ENCODE measurements around the gene KDM4C.
"Not testable (repeated sequence)": the region's sequence is repeated elsewhere in the genome, so short reads cannot be mapped to it uniquely, and the experiment has no call there.

The KDM4C gene

GRCh38 chr9:6802926-6803325 is 45.2 kb downstream of the KDM4C start:
- in situ Hi-C loops (cut with HindIII; ENCODE audit: low sequenced_read_pairs): no loop called here

- in situ Hi-C loops (cut with HindIII; ENCODE audit: low sequenced_read_pairs): no loop called here
Observed at GRCh38 chr9:6805532-6805931, 47.8 kb downstream of the KDM4C start.

- in situ Hi-C loops (cut with HindIII; ENCODE audit: low sequenced_read_pairs): not testable (repeated sequence)
Observed at GRCh38 chr9:6806318-6806717, 48.5 kb downstream of the KDM4C start.

- in situ Hi-C loops (cut with HindIII; ENCODE audit: low sequenced_read_pairs): not testable (repeated sequence)
Observed at GRCh38 chr9:6807669-6808068, 49.9 kb downstream of the KDM4C start.

GRCh38 chr9:6811436-6811835 is 53.7 kb downstream of the KDM4C start:
- in situ Hi-C loops (cut with HindIII; ENCODE audit: low sequenced_read_pairs): no loop called here

DNA sequence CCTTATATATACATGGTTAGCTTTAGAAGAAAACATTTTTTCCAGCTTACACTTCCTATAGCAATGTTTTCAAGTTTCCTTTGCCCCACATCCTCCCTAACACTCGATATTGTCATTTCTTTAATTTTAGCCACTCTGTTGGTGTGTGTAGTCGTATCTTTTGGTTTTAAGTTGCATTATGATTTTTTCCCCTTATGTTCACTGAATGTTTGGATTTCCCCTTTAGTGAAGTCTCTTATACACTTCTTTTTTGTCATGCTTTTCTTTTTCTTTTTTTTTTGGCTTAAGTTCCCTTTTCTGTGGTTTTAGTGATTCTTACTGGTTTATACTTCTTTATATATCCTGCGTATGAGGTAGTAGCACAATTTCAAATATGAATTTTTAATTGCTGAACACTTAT is 58.8 kb downstream of the KDM4C start:
- in situ Hi-C loops (cut with HindIII; ENCODE audit: low sequenced_read_pairs): no loop called here

- in situ Hi-C loops (cut with HindIII; ENCODE audit: low sequenced_read_pairs): no loop called here
Observed at GRCh38 chr9:6818292-6818922, 60.6 kb downstream of the KDM4C start.

GRCh38 chr9:6819112-6819511 is 61.3 kb downstream of the KDM4C start:
- in situ Hi-C loops (cut with HindIII; ENCODE audit: low sequenced_read_pairs): no loop called here

- in situ Hi-C loops (cut with HindIII; ENCODE audit: low sequenced_read_pairs): no loop called here
Observed at GRCh38 chr9:6819529-6819928, 61.8 kb downstream of the KDM4C start.

GRCh38 chr9:6822696-6823095 is 64.9 kb downstream of the KDM4C start:
- in situ Hi-C loops (cut with HindIII; ENCODE audit: low sequenced_read_pairs): no loop called here

DNA sequence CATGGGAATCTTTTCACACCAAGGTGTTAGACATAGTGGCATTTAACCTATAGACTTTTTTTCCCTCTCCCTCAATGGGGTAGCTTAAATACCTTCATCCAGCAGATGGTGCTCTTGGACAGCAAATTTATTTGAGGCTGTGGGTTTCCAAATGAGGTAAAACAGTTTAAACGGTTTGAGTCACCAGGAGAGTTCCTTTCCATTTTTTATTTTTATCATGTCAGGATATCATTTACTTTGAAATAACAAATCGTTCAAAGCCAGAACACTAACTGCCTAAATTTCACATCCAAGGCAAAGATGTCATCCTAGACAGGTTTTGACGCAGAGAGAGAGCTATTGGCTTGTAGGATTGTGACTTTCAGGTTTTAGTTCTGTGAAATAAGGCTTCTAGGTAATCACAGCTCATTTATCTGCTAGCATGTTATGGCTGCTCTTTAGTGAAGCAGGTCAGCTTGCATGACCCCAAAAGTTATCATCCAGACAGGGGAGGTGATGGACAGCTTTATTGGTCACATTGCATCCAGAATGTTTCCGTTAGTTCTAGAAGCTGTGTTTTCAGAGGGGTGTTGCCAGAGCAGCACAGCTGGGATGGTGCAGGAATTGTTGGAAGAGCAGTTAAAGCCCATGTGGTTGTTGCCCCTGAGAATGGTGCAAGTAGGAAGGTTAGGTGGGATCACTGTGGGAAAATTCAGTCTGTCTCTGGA is 69.8 kb downstream of the KDM4C start:
- in situ Hi-C loops (cut with HindIII; ENCODE audit: low sequenced_read_pairs): no loop called here

DNA sequence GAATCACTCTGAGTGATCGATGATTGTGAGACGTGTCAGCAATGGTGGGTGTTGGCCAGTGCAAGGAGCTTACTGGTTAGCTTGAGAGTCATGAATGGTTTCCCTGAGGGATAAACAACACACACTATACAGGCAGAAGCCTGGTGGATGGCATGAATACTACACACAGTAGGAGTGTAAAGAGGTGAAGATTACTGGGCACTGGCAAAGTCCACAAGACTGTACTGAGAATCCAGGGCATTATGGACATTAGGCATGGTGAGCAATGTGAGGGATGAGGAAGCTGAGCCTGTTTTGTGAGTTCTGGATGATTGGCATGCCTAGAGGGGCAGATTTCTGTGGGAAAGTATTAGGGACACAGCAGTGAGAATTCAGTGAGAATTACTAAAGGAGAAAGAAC is 71.3 kb downstream of the KDM4C start:
- in situ Hi-C loops (cut with HindIII; ENCODE audit: low sequenced_read_pairs): no loop called here

GRCh38 chr9:6829536-6829935 is 71.8 kb downstream of the KDM4C start:
- in situ Hi-C loops (cut with HindIII; ENCODE audit: low sequenced_read_pairs): no loop called here

DNA sequence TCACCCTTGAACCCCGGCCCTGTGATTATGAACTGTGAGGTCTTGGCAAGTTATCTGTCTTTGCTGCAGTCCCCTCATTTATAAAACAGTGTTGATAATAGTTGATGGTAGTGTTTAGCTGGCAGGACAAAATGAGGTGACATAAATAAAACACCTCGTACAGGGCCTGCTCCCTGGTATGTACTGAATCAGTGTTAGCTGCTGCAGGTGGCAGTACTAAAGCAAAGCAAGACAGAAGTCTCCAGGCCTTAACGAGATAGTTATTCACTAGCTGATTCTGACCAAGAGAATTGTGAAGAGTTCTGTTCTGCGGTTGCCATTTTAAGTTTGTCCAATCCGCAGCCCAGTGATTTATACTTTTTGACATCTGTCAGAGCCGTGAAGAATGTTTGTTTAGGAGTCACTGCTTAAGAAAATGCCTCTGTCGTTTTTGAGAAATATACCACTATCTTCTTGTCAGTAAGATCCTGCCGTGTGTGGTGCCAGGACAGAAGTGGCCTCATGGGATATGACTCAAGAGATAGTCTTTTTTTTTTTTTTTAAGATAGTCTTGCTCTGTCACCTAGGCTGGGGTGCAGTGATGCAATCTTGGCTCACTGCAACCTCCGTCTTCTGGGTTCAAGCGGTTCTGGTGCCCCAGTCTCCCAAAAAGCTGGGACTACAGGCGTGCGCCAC is 75.9 kb downstream of the KDM4C start:
- in situ Hi-C loops (cut with HindIII; ENCODE audit: low sequenced_read_pairs): no loop called here

DNA sequence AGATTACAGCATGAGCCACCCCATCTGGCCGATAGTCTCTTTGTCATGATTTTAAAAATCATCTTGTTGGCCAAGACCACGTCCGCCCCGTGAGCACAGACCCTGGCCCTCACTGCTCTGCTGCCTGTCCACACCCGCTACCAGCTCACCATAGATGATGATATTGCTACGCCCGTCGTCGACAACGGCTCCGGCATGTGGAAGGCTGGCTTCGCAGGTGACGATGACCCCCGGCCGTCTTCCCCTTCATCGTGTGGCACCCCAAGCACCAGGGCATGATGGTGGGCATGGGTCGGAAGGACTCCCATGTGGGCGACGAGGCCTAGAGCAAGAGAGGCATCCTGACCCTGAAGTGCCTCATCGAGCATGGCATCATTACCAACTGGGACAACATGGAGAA is 76.5 kb downstream of the KDM4C start:
- in situ Hi-C loops (cut with HindIII; ENCODE audit: low sequenced_read_pairs): no loop called here

DNA sequence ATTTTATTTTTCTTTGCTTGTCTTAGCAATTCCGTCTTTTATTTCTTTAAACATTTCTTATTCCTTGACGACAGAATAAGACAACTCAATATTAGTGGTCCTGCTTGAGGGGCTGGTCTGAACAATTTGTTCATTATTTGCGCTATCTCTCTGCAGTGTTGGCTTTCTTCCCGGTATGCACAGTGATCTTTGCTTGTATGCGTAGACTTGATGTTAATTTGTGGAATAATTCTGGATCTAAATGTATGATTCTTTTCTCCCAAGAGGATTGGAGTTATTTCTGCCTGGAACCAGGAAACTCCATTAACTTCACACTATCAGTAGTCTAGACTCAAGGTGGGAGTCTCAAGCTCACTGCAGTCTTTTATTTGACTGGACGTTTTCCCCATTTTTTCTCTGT is 80.4 kb downstream of the KDM4C start:
- in situ Hi-C loops (cut with HindIII; ENCODE audit: low sequenced_read_pairs): no loop called here

GRCh38 chr9:6842584-6842947 is 84.8 kb downstream of the KDM4C start:
- in situ Hi-C loops (cut with HindIII; ENCODE audit: low sequenced_read_pairs): no loop called here

DNA sequence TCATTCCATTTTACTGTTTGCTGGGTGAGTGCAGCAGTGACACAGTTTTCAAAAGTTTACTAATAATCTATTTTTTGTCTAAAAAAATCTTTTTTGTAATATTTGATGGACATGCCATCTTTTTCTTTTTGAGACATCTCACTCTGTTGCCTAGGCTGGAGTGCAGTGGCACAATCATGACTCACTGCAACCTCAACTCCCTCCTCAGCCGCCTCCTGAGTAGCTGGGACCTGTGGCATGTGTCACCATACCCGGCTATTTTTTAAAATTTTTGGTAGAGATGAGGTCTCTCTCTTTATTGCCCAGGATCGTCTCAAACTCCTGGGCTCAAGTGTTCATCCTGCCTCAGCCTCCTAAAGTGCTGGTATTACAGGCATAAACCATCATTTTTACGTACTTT is 86.0 kb downstream of the KDM4C start:
- in situ Hi-C loops (cut with HindIII; ENCODE audit: low sequenced_read_pairs): no loop called here

DNA sequence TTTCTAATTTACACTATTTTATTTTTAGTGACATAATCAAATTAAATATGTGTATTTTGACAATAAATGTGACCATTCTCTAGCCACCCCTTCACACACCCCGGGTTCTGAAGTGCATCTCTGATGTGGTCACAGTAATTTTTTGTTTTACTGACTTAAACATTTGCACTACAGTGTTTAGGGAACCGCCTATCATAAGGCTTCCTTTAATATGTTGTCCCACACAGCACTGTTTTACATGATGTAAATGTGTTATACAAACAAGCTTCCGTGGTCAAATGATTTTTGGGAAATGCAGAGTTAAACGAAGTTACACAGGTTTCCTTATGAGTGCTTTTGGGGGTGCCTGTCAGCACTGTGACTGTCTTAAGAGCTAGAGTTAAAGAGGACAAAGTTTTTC is 86.5 kb downstream of the KDM4C start:
- in situ Hi-C loops (cut with HindIII; ENCODE audit: low sequenced_read_pairs): no loop called here

DNA sequence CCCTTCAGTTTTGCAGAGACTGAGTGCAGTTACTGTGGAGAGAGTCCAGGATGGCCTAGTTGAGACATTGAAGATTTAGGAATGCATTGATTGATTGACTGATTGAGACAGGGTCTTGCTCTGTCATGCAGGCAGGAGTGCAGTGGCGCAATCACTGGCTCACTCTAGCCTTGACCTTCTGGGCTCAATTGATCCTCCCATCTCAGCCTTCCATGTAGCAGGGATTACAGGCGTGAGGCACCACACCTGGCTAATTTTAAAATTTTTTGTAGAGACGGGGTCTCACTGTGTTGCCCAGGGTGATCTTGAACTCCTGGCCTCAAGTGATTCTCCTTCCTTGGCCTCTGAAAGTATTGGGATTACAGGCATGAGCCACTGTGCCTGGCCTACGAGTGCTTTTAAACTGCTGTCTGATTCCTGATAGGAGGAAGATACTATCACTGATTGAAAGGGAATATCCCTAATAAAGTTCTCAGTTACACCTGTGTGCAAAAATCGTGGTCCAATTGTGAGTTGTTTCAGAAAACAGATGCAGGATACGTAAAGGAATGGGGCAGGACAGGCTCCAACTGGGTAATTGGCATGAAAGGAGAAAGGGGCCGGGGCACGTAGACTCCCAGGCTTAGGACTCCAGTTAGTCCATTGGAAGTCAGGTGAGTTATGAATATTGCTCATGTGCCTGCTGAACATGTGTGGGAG is 87.5 kb downstream of the KDM4C start:
- in situ Hi-C loops (cut with HindIII; ENCODE audit: low sequenced_read_pairs): no loop called here

GRCh38 chr9:6845880-6846279 is 88.1 kb downstream of the KDM4C start:
- in situ Hi-C loops (cut with HindIII; ENCODE audit: low sequenced_read_pairs): no loop called here

Measured in DLD1 (cell line).